C4-2B (cell line): ENCODE results near the gene ZNF346.

Experiments used
- CTCF ChIP-seq: fragments of 450-650 bp; conservative IDR thresholded peaks from 2 replicates; pipeline ENCODE4 v1.5.1; 2017; ENCODE audit warnings: mild to moderate bottlenecking
- ZFX ChIP-seq: fragments of 450-650 bp; IDR thresholded peaks from 2 replicates; pipeline ENCODE4 v1.6.1; 2017

- no peak for TF ChIP-seq CTCF
- TF ChIP-seq ZFX = no peak
Observed at GRCh38 chr5:177130211-177131018, 107.9 kb downstream of the ZNF346 start.
